Progenitor cell of endocrine pancreas (in vitro differentiated cells): ENCODE results near the gene P2RX7. TPM values are rescaled to one million over a fixed set of nuclear protein-coding genes. Genes with fewer than 3 reads are reported as not detected.
"Not testable (repeated sequence)": the region's sequence is repeated elsewhere in the genome, so short reads cannot be mapped to it uniquely, and the experiment has no call there.

ENCODE experiments used
- DNase-seq: peaks from one replicate; pipeline ENCODE4 v3.0.0; 2021; ENCODE audit warnings: low spot score; ENCODE audit not compliant: unreplicated experiment
- H3K27ac Mint-ChIP-seq: 2 replicates; pipeline ENCODE4 v1.8.0; 2021; ENCODE audit warnings: mild to moderate bottlenecking, moderate library complexity, mixed read lengths
- H3K27me3 Mint-ChIP-seq: 2 replicates; pipeline ENCODE4 v1.8.0; 2021; ENCODE audit warnings: mixed read lengths
- H3K36me3 Mint-ChIP-seq: 2 replicates; pipeline ENCODE4 v1.8.0; 2022; ENCODE audit warnings: mixed read lengths; ENCODE audit not compliant: insufficient read depth
- H3K4me1 Mint-ChIP-seq: 2 replicates; pipeline ENCODE4 v1.8.0; 2021; ENCODE audit warnings: low read depth, mixed read lengths
- H3K4me3 Mint-ChIP-seq: 2 replicates; pipeline ENCODE4 v1.8.0; 2021; ENCODE audit warnings: low read depth, mild to moderate bottlenecking, moderate library complexity, mixed read lengths
- H3K9me3 Mint-ChIP-seq: 2 replicates; pipeline ENCODE4 v1.8.0; 2021; ENCODE audit warnings: low read depth, mixed read lengths
- total RNA-seq: library from RNA; stranded (reverse); gene quantifications from 2 replicates; pipeline ENCODE4 v1.2.1, GENCODE V29; 2021
- TF ChIP-seq, protein P1 (sequence below): fragments of 200-600 bp; sonication (generic); IDR thresholded peaks from one replicate; pipeline ENCODE4 v1.5.0; 2021; ENCODE audit warnings: antibody characterized with exemption, mild to moderate bottlenecking; ENCODE audit not compliant: unreplicated experiment

P2RX7 gene
- total RNA-seq, 1 donor from 2014 or later: not detected

DNA sequence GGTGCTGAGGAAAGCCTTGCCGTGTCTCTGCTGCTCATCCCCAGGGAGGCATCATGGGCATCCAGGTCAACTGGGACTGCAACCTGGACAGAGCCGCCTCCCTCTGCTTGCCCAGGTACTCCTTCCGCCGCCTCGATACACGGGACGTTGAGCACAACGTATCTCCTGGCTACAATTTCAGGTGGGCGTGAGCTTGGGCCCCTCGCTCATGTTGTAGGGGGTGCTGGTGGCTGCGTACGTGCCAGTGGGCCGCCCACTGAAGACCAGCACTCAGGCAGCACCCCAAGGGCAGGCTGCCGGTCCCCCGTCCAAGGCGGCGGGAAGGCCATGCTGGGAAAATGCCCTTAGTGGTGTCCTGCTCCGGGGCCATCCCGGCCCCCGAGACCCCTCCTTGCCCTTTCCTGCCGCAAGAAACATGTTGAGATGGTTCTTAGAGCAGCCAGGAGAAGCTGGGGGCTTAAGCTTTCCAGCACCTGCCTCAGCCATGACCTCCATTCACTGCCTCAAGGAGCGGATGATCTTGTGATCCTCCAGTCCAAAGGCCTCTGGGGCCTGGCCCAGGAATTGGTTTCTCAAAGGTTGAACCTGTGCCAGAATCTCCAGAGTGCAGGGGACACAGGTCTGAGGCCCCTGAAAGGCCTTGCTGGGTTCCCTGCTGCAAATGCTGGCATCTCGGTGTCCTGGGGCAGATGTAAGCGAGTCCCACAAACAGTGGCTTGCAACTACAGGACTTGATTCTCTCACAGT lies 96.4 kb downstream of the P2RX7 start:
- Mint-ChIP-seq H3K4me1 (peaks cover 14% of the 10 kb centered on the region), H3K27me3 (no peaks in the 10 kb centered on the region), H3K9me3 (no peaks in the 10 kb centered on the region), H3K27ac (no peak overlapping the region), H3K4me3 (no peak overlapping the region), H3K36me3 (peaks cover 9% of the 10 kb centered on the region)
- DNase-seq: no peak
- TF ChIP-seq, protein P1, sequence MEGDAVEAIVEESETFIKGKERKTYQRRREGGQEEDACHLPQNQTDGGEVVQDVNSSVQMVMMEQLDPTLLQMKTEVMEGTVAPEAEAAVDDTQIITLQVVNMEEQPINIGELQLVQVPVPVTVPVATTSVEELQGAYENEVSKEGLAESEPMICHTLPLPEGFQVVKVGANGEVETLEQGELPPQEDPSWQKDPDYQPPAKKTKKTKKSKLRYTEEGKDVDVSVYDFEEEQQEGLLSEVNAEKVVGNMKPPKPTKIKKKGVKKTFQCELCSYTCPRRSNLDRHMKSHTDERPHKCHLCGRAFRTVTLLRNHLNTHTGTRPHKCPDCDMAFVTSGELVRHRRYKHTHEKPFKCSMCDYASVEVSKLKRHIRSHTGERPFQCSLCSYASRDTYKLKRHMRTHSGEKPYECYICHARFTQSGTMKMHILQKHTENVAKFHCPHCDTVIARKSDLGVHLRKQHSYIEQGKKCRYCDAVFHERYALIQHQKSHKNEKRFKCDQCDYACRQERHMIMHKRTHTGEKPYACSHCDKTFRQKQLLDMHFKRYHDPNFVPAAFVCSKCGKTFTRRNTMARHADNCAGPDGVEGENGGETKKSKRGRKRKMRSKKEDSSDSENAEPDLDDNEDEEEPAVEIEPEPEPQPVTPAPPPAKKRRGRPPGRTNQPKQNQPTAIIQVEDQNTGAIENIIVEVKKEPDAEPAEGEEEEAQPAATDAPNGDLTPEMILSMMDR: no peak

DNA sequence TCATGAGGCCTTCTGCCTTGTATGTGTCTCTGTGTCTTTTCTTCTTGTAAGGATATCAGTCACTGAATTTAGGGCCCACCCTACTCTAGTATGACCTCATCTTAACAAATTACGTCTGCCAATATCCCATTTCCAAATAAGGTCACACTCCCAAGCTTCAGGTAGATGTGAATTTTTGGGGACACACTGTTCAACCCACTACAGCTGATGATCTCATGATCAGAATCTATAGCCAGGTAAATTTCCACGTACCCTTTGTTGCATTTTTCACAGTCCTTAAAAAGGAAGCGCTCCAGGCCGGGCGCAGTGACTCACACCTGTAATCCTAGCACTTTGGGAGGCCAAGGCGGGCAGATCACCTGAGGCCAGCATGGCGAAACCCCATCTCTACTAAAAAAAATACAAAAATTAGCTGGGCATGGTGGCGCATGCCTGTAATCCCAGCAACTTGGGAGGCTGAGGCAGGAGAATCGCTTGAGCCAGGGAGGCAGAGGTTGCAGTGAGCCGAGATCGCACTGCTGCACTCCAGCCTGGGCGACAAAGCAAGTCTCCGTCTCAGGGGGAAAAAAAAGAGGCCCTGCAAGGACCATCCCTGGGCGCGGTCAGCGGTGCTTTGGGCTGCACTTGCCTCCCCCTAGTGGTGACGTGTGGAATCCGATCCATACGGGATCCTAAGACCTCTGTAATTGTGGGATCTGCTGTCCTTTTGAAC lies 97.3 kb downstream of the P2RX7 start:
- Mint-ChIP-seq H3K4me1 (peaks cover 13% of the 10 kb centered on the region), H3K27ac (peak overlapping the region; percentile 49)
- DNase-seq: peak; percentile 64
- TF ChIP-seq, protein P1: peak; percentile 94
- H3K9me3 Mint-ChIP-seq, H3K4me3 Mint-ChIP-seq, H3K27me3 Mint-ChIP-seq, H3K36me3 Mint-ChIP-seq: not testable (repeated sequence)

DNA sequence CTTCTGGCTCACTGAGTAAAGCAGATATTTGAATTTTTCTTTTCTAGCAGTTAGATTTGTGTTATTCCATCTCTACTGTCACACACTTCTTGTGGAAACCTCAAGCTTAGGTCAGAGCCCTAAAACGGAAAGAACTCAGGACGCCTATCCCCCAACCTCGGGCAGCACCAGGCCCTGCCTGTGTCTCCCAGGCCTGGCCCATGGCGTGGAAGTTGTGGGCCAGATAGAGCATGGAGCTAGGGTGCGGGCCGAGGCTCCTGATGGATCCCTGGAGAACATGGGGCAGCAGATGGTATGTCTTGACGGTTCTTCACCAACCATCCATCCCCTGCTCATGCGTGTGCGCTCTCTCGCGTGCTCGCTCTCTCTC lies 97.8 kb downstream of the P2RX7 start:
- TF ChIP-seq, protein P1: no peak
- peaks cover 13% of the 10 kb centered on the region for H3K4me1 Mint-ChIP-seq
- peaks cover 9% of the 10 kb centered on the region for H3K36me3 Mint-ChIP-seq
- peak overlapping the region; percentile 29 for H3K27ac Mint-ChIP-seq
- no peak for DNase-seq
- no peak overlapping the region for H3K4me3 Mint-ChIP-seq
- no peaks in the 10 kb centered on the region for H3K27me3 Mint-ChIP-seq
- no peaks in the 10 kb centered on the region for H3K9me3 Mint-ChIP-seq

DNA sequence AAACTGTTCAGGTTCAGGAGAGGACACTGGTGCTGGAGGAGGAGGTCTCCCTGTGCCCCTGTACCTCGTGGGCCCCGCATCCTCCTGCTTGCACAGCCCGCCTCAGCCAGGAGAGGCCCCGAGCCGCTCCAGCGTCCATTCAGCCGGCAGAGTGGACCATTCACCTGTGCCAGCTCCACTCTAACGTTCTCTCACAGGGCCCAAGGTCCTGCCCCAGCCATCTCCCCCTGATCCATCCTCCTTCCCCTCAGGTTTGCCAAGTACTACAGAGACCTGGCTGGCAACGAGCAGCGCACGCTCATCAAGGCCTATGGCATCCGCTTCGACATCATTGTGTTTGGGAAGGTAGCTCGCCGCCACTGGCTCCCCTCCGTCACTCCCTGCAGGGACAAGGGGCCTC lies 99.5 kb downstream of the P2RX7 start:
- TF ChIP-seq, protein P1: no peak
- H3K27ac Mint-ChIP-seq: peak overlapping the region; percentile 29
- H3K9me3 Mint-ChIP-seq: no peaks in the 10 kb centered on the region
- peaks cover 9% of the 10 kb centered on the region for H3K4me1 Mint-ChIP-seq
- DNase-seq: no peak
- peaks cover 14% of the 10 kb centered on the region for H3K36me3 Mint-ChIP-seq
- H3K27me3 Mint-ChIP-seq: no peaks in the 10 kb centered on the region
- no peak overlapping the region for H3K4me3 Mint-ChIP-seq

DNA sequence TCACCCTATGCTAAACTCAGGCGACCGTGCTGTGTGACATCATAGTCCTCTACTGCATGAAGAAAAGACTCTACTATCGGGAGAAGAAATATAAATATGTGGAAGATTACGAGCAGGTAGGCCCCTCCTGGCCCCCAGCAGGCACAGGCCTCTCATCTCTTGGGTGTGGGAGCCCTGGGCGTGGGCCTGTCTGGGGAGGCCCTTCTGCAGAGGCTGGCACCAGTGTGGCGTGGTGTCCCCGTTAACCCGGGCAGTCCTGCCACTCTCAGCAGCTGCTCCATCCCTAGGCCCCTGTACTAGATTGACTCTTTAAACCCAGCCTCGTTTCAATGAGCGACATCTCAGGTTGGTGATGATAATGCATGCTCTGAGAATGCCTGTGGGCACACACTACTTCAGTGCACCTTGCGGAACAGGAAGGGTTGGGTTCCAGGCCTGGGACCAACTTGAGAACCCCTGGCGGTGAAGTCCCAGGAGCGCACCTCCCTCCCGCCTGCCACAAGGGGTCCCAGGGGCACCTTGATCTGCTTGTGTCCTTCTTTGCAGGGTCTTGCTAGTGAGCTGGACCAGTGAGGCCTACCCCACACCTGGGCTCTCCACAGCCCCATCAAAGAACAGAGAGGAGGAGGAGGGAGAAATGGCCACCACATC lies 100.4 kb downstream of the P2RX7 start:
- peaks cover 12% of the 10 kb centered on the region for H3K36me3 Mint-ChIP-seq
- H3K4me3 Mint-ChIP-seq: no peak overlapping the region
- no peaks in the 10 kb centered on the region for H3K9me3 Mint-ChIP-seq
- H3K27me3 Mint-ChIP-seq: no peaks in the 10 kb centered on the region
- TF ChIP-seq, protein P1: no peak
- no peak for DNase-seq
- no peak overlapping the region for H3K27ac Mint-ChIP-seq
- H3K4me1 Mint-ChIP-seq: peaks cover 8% of the 10 kb centered on the region
